Activated naive CD8-positive, alpha-beta T cell treated with anti-CD3 and anti-CD28 coated beads for 36 hours (primary cell): ENCODE measurements around the gene NWD2. TPM values are rescaled to one million over a fixed set of nuclear protein-coding genes. Genes with fewer than 3 reads are reported as not detected.

Experiments
- DNase-seq: peaks from one replicate; pipeline ENCODE4 v3.0.0; 2021
- H3K27ac Mint-ChIP-seq: one replicate; pipeline ENCODE4 v1.8.0; 2022; ENCODE audit warnings: mild to moderate bottlenecking, moderate library complexity, mixed read lengths
- H3K27me3 Mint-ChIP-seq: one replicate; pipeline ENCODE4 v1.8.0; 2022; ENCODE audit warnings: mild to moderate bottlenecking, mixed read lengths
- H3K36me3 Mint-ChIP-seq: one replicate; pipeline ENCODE4 v1.8.0; 2021; ENCODE audit warnings: mild to moderate bottlenecking, mixed read lengths
- H3K4me1 Mint-ChIP-seq: one replicate; pipeline ENCODE4 v1.8.0; 2021; ENCODE audit warnings: mixed read lengths
- H3K4me3 Mint-ChIP-seq: one replicate; pipeline ENCODE4 v1.8.0; 2022; ENCODE audit warnings: mild to moderate bottlenecking, moderate library complexity, mixed read lengths
- H3K9me3 Mint-ChIP-seq: one replicate; pipeline ENCODE4 v1.8.0; 2022; ENCODE audit warnings: mixed read lengths
- total RNA-seq, 2 experiments: library from RNA; stranded (reverse); gene quantifications; one replicate each; pipeline ENCODE4 v1.2.3, GENCODE V29; 2021

Gene NWD2
- total RNA-seq, 2 experiments from 2014 or later: not detected

DNA sequence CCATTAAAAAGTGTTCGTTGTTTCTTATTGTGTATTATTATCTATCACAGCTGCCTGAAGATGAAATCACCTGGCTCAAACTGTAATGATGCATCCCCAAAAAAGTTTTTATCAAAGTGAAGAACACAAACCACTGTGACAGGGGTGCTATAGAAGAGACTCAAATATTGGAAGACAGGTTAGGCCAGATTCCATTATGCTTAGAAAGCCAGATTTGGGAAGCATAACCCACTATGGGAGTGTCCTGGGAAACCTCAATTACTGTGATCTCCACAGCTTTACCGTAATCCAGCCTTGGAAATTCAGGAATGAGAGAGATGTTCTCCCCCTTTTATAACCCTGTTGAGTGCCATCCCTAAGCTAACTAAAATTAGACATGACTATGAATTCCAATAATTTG is 114.2 kb downstream of the NWD2 start:
- no peak overlapping the region for H3K27ac Mint-ChIP-seq
- H3K4me1 Mint-ChIP-seq: no peaks in the 10 kb centered on the region
- H3K27me3 Mint-ChIP-seq: peaks cover 25% of the 10 kb centered on the region
- DNase-seq: no peak
- H3K4me3 Mint-ChIP-seq: no peak overlapping the region
- no peaks in the 10 kb centered on the region for H3K36me3 Mint-ChIP-seq
- H3K9me3 Mint-ChIP-seq: peaks cover 1% of the 10 kb centered on the region

DNA sequence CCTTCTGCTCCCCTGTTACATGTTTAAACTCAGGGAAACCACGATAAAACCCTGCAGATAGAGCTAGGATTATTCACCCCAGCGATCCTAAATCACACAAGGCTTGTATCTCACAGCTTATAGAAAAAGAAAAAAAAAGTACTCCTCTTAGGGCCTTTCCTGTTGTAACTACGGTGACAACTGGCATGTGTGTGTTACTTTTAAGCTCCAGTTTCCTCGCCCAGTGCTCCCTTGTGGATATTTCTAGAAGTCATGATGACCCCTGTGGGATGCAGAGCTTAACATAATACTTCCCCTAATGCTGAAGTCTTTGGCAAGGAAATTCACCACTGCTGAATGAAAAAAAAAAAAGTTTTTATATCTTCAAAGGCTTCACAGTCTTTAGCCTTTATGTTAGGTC is 114.7 kb downstream of the NWD2 start:
- Mint-ChIP-seq H3K27me3 (peaks cover 25% of the 10 kb centered on the region), H3K9me3 (no peaks in the 10 kb centered on the region), H3K4me3 (no peak overlapping the region), H3K36me3 (no peaks in the 10 kb centered on the region), H3K27ac (no peak overlapping the region), H3K4me1 (no peaks in the 10 kb centered on the region)
- DNase-seq: no peak

DNA sequence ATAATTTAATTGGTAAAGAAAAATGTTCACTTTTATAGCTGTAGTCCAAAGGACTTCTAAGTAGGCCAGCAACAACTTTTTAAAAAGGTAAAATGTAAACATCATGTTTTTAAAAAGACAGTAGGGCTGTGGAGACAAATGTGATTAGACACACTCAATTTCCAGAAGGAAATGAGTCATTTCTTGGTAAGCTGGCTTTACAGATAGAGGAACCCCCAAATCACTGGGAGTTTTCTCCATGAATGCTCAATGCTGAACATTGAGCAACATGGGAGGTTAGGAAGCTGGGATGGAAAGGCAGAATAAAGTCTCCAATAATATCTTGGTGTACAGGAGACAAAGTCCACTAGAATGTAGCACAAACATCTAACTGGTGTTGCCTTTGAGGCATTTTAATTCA is 121.3 kb downstream of the NWD2 start:
- Mint-ChIP-seq H3K4me3 (no peak overlapping the region), H3K9me3 (no peaks in the 10 kb centered on the region), H3K4me1 (no peaks in the 10 kb centered on the region), H3K27me3 (peaks cover 18% of the 10 kb centered on the region), H3K27ac (no peak overlapping the region), H3K36me3 (no peaks in the 10 kb centered on the region)
- DNase-seq: no peak

DNA sequence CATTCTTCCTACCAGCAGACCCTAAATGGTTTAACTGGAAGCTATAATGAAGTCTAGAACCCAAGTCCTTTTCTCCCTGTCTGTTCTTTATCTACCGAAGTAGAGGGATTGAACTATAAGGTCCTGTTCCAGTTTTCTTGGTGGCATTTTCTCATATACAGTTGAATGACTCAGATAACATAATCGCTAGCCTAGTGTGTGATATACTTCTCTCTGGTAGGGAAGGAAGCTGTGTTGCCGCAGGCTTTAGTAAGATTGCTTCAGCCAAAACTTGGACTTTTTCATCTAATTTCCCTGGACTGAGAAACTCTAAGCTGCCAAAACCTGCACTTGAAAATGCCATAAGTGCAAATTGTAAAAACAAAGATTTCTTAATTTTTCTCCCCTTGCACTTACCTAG is 123.4 kb downstream of the NWD2 start:
- H3K27me3 Mint-ChIP-seq: peaks cover 11% of the 10 kb centered on the region
- H3K4me3 Mint-ChIP-seq: no peak overlapping the region

DNA sequence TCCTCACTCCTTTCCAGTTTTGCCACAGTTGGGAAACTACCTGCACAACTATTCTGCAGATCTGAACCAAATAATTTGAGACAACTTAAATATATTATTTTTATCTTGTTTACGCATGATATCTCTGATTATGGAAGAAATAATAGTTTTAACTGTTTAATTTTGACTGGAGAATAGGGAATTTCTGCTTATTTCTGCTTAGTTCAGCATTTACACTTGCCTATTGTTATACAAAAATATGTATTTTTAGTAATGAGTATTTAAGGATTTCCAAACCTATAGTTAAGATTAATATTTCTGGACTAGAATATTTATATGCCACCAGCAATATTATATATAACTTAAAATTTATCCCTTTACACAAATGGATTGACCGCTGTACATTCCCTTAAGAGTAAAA is 125.5 kb downstream of the NWD2 start:
- Mint-ChIP-seq H3K4me1 (no peaks in the 10 kb centered on the region), H3K4me3 (no peak overlapping the region), H3K36me3 (no peaks in the 10 kb centered on the region), H3K27ac (no peak overlapping the region), H3K9me3 (no peaks in the 10 kb centered on the region), H3K27me3 (peaks cover 9% of the 10 kb centered on the region)
- DNase-seq: no peak

More for the DNA sequence above, 123.4 kb downstream of the NWD2 start:
- H3K36me3 Mint-ChIP-seq: no peaks in the 10 kb centered on the region
- H3K9me3 Mint-ChIP-seq: no peaks in the 10 kb centered on the region
- H3K27ac Mint-ChIP-seq: no peak overlapping the region
- H3K4me1 Mint-ChIP-seq: no peaks in the 10 kb centered on the region
- DNase-seq: no peak

DNA sequence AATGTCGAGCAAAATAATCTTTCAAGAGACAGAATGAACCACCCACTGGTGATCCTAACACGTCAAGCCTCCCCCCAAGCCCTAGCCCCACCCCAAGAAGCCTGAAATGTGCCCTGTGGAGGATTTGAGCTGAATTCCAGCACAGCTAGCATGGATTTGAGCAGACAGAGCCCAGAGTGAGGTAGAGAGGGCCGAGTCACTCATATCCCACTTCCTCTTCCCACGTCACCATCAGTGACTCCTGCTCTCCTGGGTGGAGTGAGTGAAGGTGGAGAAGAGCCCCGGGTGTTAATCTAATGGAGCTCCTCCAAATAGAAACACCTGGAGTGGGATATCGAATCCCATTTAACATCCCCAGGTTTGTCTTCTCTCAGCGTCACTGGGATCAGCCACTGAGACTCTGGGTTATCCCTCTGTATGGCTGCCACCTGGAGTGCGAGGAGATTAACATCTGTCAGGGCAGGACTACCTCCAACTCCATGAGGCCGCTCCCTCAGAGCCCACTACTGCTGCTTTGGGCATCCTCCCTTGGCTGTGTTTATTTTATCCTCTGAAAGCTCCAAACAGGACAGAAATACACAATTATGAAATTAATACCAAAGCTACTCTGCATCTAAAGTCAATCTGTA is 136.6 kb downstream of the NWD2 start:
- Mint-ChIP-seq H3K9me3 (no peaks in the 10 kb centered on the region), H3K4me3 (no peak overlapping the region), H3K27me3 (peaks cover 18% of the 10 kb centered on the region), H3K36me3 (no peaks in the 10 kb centered on the region), H3K4me1 (no peaks in the 10 kb centered on the region), H3K27ac (no peak overlapping the region)
- no peak for DNase-seq

DNA sequence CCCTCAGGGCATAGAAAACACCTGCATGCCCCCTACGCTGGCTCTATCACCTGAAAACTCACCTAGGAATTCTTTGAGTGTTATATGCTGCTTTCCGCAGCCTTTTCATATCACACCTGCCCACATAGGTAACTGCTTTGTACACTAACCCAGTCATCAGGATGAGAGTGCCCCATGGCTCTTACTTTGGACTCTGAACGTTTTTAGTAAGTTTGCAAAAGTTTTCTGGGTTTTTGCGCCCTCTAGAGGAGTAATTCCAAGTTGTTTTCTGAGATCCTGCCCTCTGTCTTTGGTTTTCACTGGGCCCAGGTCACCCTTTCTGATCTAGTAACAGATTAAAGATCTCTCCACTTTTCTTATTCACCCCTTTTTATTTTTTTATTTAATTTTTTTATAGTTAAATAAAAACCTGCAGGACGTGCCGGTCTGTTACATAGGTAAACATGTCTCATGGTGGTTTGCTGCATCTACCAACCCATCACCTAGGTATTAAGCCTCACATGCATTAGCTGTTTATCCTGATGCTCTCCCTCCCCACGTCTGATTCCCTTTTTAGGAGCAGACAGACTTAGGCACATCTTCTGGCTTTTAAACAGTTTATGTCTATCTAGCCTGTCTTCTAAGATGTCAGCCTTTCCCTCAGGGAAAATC is 139.2 kb downstream of the NWD2 start:
- no peak for DNase-seq
- Mint-ChIP-seq H3K4me3 (no peak overlapping the region), H3K36me3 (no peaks in the 10 kb centered on the region), H3K9me3 (no peaks in the 10 kb centered on the region), H3K27ac (no peak overlapping the region), H3K27me3 (peaks cover 12% of the 10 kb centered on the region), H3K4me1 (no peaks in the 10 kb centered on the region)

DNA sequence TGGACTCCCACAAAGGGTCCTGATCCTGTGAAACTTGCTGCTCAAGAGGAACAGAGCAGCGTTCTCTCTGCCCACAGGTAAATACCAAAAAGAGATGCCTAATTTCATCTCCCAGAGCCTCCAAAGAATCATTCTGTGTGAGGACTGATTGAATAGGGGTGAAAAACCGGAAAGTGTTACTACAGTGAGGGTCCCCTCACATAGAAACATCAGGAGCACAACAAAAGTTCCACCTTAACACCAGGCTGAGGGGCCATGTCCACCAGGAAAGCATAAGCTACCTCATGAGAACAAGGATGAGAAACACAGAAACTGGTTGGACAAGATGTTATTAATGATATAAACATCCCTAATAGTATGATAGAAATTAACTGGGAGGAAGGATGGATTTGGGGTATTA is 140.9 kb downstream of the NWD2 start:
- Mint-ChIP-seq H3K9me3 (no peaks in the 10 kb centered on the region), H3K4me3 (no peak overlapping the region), H3K36me3 (no peaks in the 10 kb centered on the region), H3K27ac (no peak overlapping the region), H3K27me3 (peaks cover 9% of the 10 kb centered on the region), H3K4me1 (no peaks in the 10 kb centered on the region)
- DNase-seq: no peak

DNA sequence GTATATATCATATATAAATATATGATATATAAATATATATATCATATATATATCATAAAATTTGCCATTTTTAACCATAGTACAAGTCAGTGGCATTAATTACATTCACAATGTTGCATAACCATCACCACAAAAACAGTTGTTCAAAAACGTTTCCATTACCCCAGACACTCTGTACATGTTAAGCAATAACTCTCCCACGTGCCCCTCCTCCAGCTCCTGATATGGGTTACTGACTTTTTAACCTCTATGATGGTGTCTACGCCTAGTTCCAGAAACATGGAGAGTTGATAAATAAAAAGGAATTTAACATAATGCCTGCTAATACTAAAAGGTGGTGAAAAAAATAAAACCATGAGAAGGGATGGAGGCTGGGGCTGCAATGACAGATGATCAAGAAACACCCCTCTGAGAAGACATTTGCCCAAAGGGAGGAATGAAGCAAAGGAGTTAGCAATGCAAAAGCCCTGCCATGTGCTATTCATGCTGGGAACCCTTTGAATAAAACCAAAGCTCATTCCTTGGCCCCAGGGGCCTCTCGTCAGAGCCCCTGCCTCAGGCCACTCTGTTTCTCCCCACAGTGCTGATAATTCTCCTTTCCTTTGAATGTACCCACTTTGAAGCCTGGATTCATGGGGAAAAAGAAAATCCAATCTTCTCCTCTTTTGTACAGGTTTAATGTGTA is 144.3 kb downstream of the NWD2 start:
- no peak for DNase-seq
- no peaks in the 10 kb centered on the region for H3K9me3 Mint-ChIP-seq
- no peak overlapping the region for H3K4me3 Mint-ChIP-seq
- H3K27ac Mint-ChIP-seq: no peak overlapping the region
- peaks cover 3% of the 10 kb centered on the region for H3K27me3 Mint-ChIP-seq
- peaks cover 6% of the 10 kb centered on the region for H3K4me1 Mint-ChIP-seq
- H3K36me3 Mint-ChIP-seq: no peaks in the 10 kb centered on the region

DNA sequence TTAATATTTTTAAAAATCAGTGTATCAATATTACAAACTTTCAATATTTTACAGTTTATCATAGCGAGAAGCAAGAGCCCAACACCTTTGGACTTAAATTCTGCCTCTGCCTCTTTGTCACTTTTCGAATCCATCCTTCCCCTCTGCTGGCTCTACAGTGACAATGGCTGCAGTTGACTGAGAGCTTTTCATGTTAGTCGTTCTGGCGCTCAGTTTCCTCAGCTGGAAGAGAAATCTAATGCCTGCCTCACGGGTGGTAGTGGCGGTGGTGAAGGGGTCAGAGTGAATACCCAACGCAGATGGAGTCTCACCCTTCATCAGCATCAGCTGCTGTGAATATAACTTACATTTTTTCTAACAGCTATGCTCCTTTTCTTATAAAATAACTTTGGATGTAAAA is 144.8 kb downstream of the NWD2 start:
- Mint-ChIP-seq H3K27me3 (peaks cover 3% of the 10 kb centered on the region), H3K27ac (no peak overlapping the region), H3K36me3 (no peaks in the 10 kb centered on the region), H3K9me3 (no peaks in the 10 kb centered on the region), H3K4me1 (peaks cover 9% of the 10 kb centered on the region), H3K4me3 (no peak overlapping the region)
- no peak for DNase-seq

DNA sequence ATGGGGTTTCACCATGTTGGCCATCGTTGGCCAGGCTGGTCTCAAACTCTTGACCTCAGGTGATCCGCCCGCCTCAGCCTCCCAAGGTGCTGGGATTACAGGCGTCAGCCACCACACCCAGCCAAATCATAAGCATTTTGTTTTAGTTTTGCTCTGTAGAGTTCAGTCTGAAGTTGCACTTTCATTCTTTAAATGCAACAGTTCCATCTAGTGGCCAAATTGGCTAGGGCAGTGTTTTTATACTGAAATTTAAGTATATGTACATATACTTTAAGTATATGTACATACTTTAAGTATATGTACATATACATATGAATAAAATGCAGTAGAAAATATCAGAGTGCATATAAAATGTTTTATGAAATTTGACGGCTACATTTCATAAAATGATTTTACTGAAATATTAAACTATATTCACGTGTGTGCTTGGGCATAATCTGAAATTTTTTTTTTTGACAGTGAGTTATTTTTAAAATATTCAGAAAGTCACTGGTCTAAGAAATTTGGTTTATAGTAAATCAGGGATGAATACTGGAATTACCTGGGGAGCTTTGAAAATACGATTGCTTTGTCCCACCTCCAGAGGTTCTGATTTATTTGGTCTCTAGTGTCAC is 145.5 kb downstream of the NWD2 start:
- H3K27ac Mint-ChIP-seq: no peak overlapping the region
- H3K36me3 Mint-ChIP-seq: no peaks in the 10 kb centered on the region
- DNase-seq: no peak
- peaks cover 3% of the 10 kb centered on the region for H3K27me3 Mint-ChIP-seq
- H3K4me3 Mint-ChIP-seq: no peak overlapping the region
- peaks cover 9% of the 10 kb centered on the region for H3K4me1 Mint-ChIP-seq
- no peaks in the 10 kb centered on the region for H3K9me3 Mint-ChIP-seq

DNA sequence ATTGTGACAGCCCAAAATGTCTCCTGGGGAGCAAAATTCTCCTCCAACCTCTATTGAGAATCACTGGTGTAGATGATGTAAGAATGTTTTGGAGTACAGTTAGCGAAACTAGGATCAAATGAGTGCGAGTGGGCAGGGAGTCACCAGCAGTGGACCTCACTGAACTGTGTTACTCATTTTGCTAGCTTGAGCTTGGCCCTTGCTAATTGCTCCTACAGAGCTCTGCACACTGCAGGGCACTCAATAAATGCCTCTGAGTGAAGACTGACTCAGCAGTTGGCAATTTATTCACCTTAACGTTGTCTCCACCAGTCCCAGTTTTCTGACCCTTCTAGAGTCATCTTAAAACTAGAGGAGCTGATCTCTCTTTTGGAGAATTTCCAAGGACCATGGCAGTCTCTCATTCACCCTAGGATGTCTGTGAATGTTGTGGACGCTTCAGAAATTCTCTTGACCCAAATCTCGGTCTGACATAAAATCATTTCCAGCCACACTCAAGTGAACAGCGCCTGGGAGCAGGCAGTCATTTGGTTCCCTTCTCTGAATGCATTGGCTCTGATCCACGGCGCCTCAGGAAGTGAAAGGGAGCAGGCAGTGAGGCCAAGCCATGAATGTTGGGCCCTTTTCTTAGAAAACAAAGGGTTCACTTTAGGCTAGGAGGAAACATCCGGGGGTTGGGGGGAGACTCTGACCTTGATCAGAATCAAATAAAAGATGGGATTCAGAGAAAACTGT is 148.1 kb downstream of the NWD2 start:
- Mint-ChIP-seq H3K36me3 (no peaks in the 10 kb centered on the region), H3K9me3 (no peaks in the 10 kb centered on the region), H3K27ac (no peak overlapping the region), H3K4me1 (peaks cover 9% of the 10 kb centered on the region), H3K27me3 (peaks cover 16% of the 10 kb centered on the region), H3K4me3 (no peak overlapping the region)
- DNase-seq: no peak

DNA sequence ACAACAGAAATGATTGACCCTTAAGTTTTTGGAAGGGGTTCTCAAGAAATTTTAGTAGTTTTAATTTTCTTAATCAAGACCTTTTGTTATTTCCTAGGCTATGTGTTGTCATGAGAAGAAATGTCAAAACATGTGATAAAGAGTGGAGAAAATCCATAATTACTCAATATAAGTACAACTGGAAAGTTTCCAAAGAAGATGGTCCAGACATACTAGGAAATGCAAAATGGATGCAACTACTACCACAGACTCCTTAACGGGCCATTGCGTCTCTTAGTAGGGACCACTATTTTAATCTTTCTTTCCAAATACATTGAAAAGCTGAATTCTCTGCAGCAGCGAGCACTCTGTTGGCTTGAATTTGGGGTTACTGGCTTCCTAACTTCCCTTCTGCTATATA is 148.8 kb downstream of the NWD2 start:
- no peak overlapping the region for H3K27ac Mint-ChIP-seq
- peaks cover 2% of the 10 kb centered on the region for H3K9me3 Mint-ChIP-seq
- H3K27me3 Mint-ChIP-seq: peaks cover 16% of the 10 kb centered on the region
- peaks cover 9% of the 10 kb centered on the region for H3K4me1 Mint-ChIP-seq
- no peak overlapping the region for H3K4me3 Mint-ChIP-seq
- DNase-seq: no peak
- no peaks in the 10 kb centered on the region for H3K36me3 Mint-ChIP-seq

DNA sequence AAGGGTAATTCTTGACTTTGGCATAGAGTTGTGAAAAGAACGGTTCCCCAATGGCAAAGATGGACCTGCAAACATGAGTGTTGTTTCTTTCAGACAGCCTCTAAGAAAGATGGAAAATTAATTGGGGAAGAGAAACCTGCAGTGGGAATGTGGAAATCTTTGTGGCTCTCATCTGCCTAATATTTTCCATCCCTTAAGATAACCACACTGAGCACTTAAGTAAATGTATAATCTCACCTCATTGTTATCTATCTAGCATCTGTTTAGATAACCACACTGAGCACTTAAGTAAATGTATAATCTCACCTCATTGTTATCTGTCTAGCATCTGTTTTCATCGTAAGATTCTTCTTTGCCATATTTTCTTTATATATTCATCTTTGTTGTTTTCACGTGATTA is 149.3 kb downstream of the NWD2 start:
- Mint-ChIP-seq H3K36me3 (no peaks in the 10 kb centered on the region), H3K4me3 (no peak overlapping the region), H3K27me3 (peaks cover 16% of the 10 kb centered on the region), H3K27ac (no peak overlapping the region), H3K4me1 (peaks cover 9% of the 10 kb centered on the region), H3K9me3 (peaks cover 2% of the 10 kb centered on the region)
- no peak for DNase-seq

DNA sequence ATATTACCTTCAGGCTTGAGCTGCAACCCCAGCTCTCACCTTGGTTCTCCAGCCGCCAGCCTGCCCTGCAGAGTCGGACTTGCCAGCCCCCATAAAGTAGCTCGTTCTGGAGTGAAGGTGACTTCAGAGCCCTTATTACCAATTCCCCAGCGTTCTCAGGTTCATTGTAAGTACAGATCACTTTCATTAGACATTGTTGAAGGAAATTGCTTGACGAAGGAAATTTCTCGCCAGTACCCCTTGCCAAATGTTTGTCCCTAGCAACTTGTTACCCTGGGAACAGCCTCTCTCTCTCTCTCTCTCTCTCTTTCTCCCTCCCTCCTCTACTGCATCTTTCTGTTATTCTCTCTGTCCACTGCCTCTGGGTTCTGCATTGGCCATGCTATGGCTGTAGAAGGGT is 153.0 kb downstream of the NWD2 start:
- Mint-ChIP-seq H3K36me3 (no peaks in the 10 kb centered on the region), H3K9me3 (peaks cover 2% of the 10 kb centered on the region), H3K27ac (no peak overlapping the region), H3K4me1 (peaks cover 14% of the 10 kb centered on the region), H3K4me3 (no peak overlapping the region), H3K27me3 (peaks cover 21% of the 10 kb centered on the region)
- DNase-seq: no peak
